Smooth muscle cell of the umbilical artery (primary cell): ENCODE measurements around the gene RALGPS1. TPM values are rescaled to one million over a fixed set of nuclear protein-coding genes. Genes with fewer than 3 reads are reported as not detected.

Source experiments
- total RNA-seq: library from RNA; depleted of rRNA; stranded (reverse); fragments of >200 nt; gene quantifications from 2 replicates; pipeline ENCODE4 v1.2.3, GENCODE V29; 2014

Gene RALGPS1, protein sequence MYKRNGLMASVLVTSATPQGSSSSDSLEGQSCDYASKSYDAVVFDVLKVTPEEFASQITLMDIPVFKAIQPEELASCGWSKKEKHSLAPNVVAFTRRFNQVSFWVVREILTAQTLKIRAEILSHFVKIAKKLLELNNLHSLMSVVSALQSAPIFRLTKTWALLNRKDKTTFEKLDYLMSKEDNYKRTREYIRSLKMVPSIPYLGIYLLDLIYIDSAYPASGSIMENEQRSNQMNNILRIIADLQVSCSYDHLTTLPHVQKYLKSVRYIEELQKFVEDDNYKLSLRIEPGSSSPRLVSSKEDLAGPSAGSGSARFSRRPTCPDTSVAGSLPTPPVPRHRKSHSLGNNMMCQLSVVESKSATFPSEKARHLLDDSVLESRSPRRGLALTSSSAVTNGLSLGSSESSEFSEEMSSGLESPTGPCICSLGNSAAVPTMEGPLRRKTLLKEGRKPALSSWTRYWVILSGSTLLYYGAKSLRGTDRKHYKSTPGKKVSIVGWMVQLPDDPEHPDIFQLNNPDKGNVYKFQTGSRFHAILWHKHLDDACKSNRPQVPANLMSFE
- 1.5 and 3.6 TPM in 2 replicates for total RNA-seq

DNA sequence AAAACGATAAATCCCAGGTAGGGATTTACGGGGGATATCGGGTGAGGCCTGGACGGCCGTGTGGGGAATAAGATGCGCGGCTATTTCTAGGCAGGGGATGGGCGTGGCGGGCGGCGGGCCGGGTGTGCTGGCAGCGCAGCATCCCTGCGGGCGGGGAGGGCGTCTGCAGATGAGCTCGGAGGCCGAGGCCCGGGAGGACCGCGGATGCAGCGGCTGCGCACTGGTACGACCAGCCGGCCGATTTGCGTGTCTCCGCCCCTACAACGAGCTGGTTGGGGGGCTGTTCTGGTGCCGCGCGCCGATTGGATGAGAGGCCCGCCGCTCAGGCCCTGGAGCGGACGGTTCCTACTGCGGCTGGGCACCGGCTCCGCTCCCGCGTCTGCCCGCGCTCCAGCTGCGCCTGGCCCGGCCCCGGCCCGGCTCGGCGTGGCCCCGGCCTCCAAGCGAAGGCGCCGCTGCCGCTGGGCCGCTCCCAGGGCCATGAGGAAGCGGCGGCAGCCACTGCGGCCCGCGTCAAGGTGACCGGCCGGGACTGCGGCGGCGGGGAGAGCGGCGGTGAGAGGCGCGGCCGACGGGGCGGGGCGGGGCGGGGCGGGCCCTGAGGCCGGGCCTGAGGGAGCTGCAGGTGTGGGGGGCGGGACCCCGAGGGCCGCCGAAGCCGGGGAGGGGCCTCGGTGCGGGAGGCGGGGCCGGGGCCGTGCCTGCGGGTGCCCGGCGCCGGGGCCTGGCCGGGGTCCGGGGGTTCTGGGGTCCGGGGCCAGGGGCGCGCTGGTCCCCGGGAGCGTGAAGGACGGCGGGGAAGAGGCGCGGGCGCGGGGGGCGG, at the start of gene RALGPS1:
RALGPS1 (plus strand) TSS at position 325 of the 823 bp plus-strand sequence. CDS start 47,508 bp downstream, outside the sequence.

DNA sequence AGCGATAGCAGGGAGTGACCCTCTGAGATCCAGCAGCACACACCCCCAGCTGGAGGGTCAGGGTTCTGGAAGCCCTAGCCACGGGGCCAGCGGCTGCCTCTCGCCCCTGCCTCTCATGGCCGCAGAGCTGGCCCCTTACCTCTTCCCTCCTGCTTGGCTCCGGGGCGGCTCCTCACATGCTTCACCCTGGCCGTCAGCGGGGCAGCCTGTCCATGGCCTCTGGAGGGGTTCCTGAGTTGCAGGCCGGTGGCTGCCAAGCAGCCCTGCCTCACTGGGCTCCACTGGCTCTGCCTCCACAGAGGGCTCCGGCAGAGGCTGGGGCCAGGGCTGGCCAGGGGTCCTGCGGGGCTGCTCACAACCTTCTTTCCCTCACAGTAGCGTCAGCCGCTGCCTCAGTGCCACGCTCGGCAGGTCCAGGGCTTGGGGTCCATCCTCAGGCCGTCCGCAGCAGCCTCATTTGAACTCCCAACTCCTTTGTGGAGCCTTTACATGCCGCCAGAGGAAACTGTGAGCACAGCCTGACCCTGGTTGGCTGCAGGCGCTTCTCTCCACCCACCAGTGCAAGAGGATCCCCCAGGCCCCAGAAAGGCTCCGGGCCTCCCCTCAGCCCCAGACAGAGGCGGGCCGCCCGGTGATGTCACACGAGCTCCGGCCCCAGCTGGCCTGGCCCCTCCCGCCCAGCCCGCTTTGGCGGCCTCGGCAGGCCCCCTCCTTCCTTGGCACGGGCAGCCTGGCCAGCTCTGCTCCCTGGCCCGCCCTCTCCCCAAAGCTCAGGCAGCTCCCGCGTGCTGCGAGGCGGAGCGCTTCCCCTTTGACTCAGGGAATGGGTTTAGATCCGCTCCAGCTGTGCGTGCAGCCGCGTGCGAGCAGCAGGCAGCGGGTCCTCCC, 207.8 kb downstream of the RALGPS1 start, which contains the start of gene ANGPTL2:
ANGPTL2 (minus strand) TSS at position 460 of the 888 bp plus-strand sequence. CDS start 13,904 bp downstream, outside the sequence.

DNA sequence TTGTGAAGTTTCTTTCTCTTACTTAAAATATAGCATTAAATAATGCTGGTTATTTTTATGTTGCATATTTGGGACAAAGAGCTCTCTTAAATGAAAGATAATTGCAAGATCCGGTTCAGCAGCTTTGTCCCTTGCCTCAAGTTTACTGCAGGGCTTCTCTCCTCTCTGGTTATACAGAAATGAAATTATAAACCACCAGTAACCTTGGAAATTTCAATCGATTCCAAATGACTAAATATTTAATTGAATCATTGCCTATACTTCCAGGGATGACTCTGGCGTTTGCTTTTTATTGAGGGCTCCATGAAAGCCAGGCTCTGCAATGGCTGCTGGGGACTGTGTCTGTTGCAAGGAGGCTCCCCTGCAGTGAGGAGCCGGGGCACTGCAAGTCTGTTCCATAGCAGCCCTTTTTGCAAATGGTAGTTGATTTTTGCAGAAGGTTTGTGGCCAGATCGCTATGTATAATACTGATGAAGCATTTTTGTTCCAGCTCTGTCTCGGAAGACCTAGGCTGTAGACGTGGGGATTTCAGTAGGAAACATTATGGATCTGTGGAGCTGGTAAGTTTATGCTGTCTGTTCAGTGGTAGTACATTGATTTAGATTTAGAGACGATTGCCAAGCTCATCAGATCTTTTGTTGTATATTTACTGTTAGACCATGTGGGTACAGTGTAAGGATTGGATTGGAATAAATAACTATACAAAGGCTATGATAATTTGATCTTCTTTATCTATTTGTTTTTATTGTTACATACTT, 350.1 kb downstream of the RALGPS1 start, which contains the start of gene GARNL3:
GARNL3 (plus strand) TSS at position 313 of the 758 bp plus-strand sequence; CDS start at position 417, 104 bp downstream.

Other genes with a start within 250 kb of the RALGPS1 start
- 12.5 and 136 TPM in 2 replicates for gene ZBTB43, start 109.7 kb upstream of the RALGPS1 start, total RNA-seq
- gene ZBTB34, start 54.1 kb upstream of the RALGPS1 start, total RNA-seq = 6.5 and 7.7 TPM in 2 replicates
- gene ANGPTL2, start 207.9 kb downstream of the RALGPS1 start, total RNA-seq = 6.3 and 19.0 TPM in 2 replicates